ENCODE results near the gene TENT5C. TPM values are rescaled to one million over a fixed set of nuclear protein-coding genes. Genes with fewer than 3 reads are reported as not detected.

The TENT5C gene
- polyA plus RNA-seq, 1 donor (not counting 4 experiments of a cell fraction or from before 2014, with no cell fraction given), result 0.13 TPM

- H3K27ac ChIP-seq (ENCODE audit: control insufficient read depth, insufficient read depth, low read length), result no peak overlapping the region
- no peaks in the 10 kb centered on the region for H3K9me1 ChIP-seq (ENCODE audit: control insufficient read depth, extremely low read depth, insufficient read depth, low read length)
- dilution Hi-C loops (cut with MboI; ENCODE audit: extremely low pct_ligation_motif_present, low sequenced_read_pairs), result no loop called here
- H3K27me3 ChIP-seq (ENCODE audit: control insufficient read depth, extremely low read depth, insufficient read depth, low read length), result no peaks in the 10 kb centered on the region
- H3K9me3 ChIP-seq (ENCODE audit: control insufficient read depth, low read depth, low read length), result no peaks in the 10 kb centered on the region
- H3K4me2 ChIP-seq (ENCODE audit: control insufficient read depth, extremely low read depth, insufficient read depth, low read depth, low read length), result no peak overlapping the region
- FAIRE-seq (no peak), DNase-seq (ENCODE audit: low read depth, low spot score) (no peak)
- TF ChIP-seq EZH2 (IDR thresholded peaks at IDR 0.05; ENCODE audit: low read length) (no peak), CTCF (optimal IDR thresholded peaks at IDR 0.05 in 1 of 3, IDR thresholded peaks at IDR 0.05 in 1 of 3, conservative IDR thresholded peaks at IDR 0.05 in 1 of 3; ENCODE audit: extremely low read depth in 1 of 3, insufficient read depth in 2 of 3, low read length in 3 of 3) (no peak)
- no peaks in the 10 kb centered on the region for H4K20me1 ChIP-seq (ENCODE audit: control insufficient read depth, extremely low read depth, insufficient read depth, low read length)
- H3K4me3 ChIP-seq (ENCODE audit: control insufficient read depth in 2 of 3, extremely low read depth in 1 of 3, insufficient read depth in 2 of 3, low read depth in 1 of 3, low read length in 3 of 3), result no peak overlapping the region
- H3K9ac ChIP-seq (ENCODE audit: control insufficient read depth, extremely low read depth, insufficient read depth, low read length), result no peak overlapping the region
- peaks cover 3% of the 10 kb centered on the region for H3K4me1 ChIP-seq (ENCODE audit: control insufficient read depth, extremely low read depth, insufficient read depth, low read length)
- H3K36me3 ChIP-seq (ENCODE audit: control insufficient read depth in 2 of 2, extremely low read depth in 1 of 2, insufficient read depth in 2 of 2, low read length in 2 of 2), result no peaks in the 10 kb centered on the region
- no peaks in the 10 kb centered on the region for H3K79me2 ChIP-seq (ENCODE audit: control insufficient read depth, insufficient read depth, low read length)
- no peak overlapping the region for H2AFZ ChIP-seq (ENCODE audit: control insufficient read depth, low read length)
Observed at GRCh38 chr1:117612517-117613248, 6.8 kb downstream of the TENT5C start.

- Histone ChIP-seq H3K4me2 (ENCODE audit: control insufficient read depth, extremely low read depth, insufficient read depth, low read depth, low read length) (no peak overlapping the region), H3K79me2 (ENCODE audit: control insufficient read depth, insufficient read depth, low read length) (no peaks in the 10 kb centered on the region), H4K20me1 (ENCODE audit: control insufficient read depth, extremely low read depth, insufficient read depth, low read length) (no peaks in the 10 kb centered on the region), H3K9me1 (ENCODE audit: control insufficient read depth, extremely low read depth, insufficient read depth, low read length) (no peaks in the 10 kb centered on the region), H3K36me3 (ENCODE audit: control insufficient read depth in 2 of 2, extremely low read depth in 1 of 2, insufficient read depth in 2 of 2, low read length in 2 of 2) (no peaks in the 10 kb centered on the region), H3K4me3 (ENCODE audit: control insufficient read depth in 2 of 3, extremely low read depth in 1 of 3, insufficient read depth in 2 of 3, low read depth in 1 of 3, low read length in 3 of 3) (no peak overlapping the region), H2AFZ (ENCODE audit: control insufficient read depth, low read length) (no peak overlapping the region), H3K27me3 (ENCODE audit: control insufficient read depth, extremely low read depth, insufficient read depth, low read length) (no peaks in the 10 kb centered on the region), H3K9ac (ENCODE audit: control insufficient read depth, extremely low read depth, insufficient read depth, low read length) (no peak overlapping the region), H3K27ac (ENCODE audit: control insufficient read depth, insufficient read depth, low read length) (no peak overlapping the region), H3K4me1 (ENCODE audit: control insufficient read depth, extremely low read depth, insufficient read depth, low read length) (peaks cover 3% of the 10 kb centered on the region), H3K9me3 (ENCODE audit: control insufficient read depth, low read depth, low read length) (no peaks in the 10 kb centered on the region)
- no peak for TF ChIP-seq EZH2 (IDR thresholded peaks at IDR 0.05; ENCODE audit: low read length)
- no peak for TF ChIP-seq CTCF (optimal IDR thresholded peaks at IDR 0.05 in 1 of 3, IDR thresholded peaks at IDR 0.05 in 1 of 3, conservative IDR thresholded peaks at IDR 0.05 in 1 of 3; ENCODE audit: extremely low read depth in 1 of 3, insufficient read depth in 2 of 3, low read length in 3 of 3)
- dilution Hi-C loops (cut with MboI; ENCODE audit: extremely low pct_ligation_motif_present, low sequenced_read_pairs), result no loop called here
- FAIRE-seq (no peak), DNase-seq (ENCODE audit: low read depth, low spot score) (no peak)
Observed at GRCh38 chr1:117613249-117613968, 7.6 kb downstream of the TENT5C start.
